HepG2 (cell line): Measurements from ENCODE around the gene UCKL1. TPM values are rescaled to one million over a fixed set of nuclear protein-coding genes. Genes with fewer than 3 reads are reported as not detected.

Source experiments
- AGO2 ChIP-seq: fragments of 200-400 bp; formaldehyde crosslinking; optimal IDR thresholded peaks from 2 replicates; pipeline ENCODE3; 2017; ENCODE audit warnings: mild to moderate bottlenecking, low read depth, low read length, moderate library complexity
- GLI4 ChIP-seq: sonication (generic); formaldehyde crosslinking; IDR thresholded peaks from 2 replicates; pipeline ENCODE4 v1.5.1; 2020; ENCODE audit warnings: missing genetic modification reagents, mild to moderate bottlenecking, moderate library complexity, borderline replicate concordance
- POLR2A ChIP-seq, 2 experiments: IDR thresholded peaks; 2 replicates each; pipeline ENCODE4 v1.6.1; 2011; ENCODE audit warnings: low read depth in 2 of 2, low read length in 2 of 2, mild to moderate bottlenecking in 1 of 2, moderate library complexity in 1 of 2; ENCODE audit not compliant: insufficient read depth in 1 of 2
- ZHX2 ChIP-seq, 2 experiments: sonication (generic) in 1 of 2; formaldehyde crosslinking in 1 of 2; IDR thresholded peaks; 2 replicates each; pipeline versions ENCODE4 v1.6.1 to v1.9.0; 2014 to 2022; ENCODE audit warnings: antibody characterized with exemption in 1 of 2, borderline replicate concordance in 1 of 2, inconsistent platforms in 1 of 2, low read depth in 1 of 2, missing genetic modification reagents in 1 of 2
- ZNF687 ChIP-seq: sonication (generic); formaldehyde crosslinking; IDR thresholded peaks from 2 replicates; pipeline ENCODE4 v1.5.1; 2020; ENCODE audit warnings: mild to moderate bottlenecking, missing genetic modification reagents, moderate library complexity
- ZNF761 ChIP-seq: sonication (generic); formaldehyde crosslinking; conservative IDR thresholded peaks from 2 replicates; pipeline ENCODE4 v1.4.0; 2020; ENCODE audit warnings: mild to moderate bottlenecking, missing genetic modification reagents
- polyA plus RNA-seq, 8 experiments: library from polyadenylated mRNA; depleted of rRNA in 3 of 8; stranded (reverse) in 7 of 8; unstranded in 1 of 8; fragments of >200 nt; fragmentation: Illumina TruSeq in 4 of 8; extraction: Trizol in 4 of 8; gene quantifications; 2 replicates each; pipeline versions ENCODE4 v1.2.1 to v1.2.3, GENCODE V29; 2011 to 2016; ENCODE audit warnings: low read depth in 4 of 8, missing spikeins in 1 of 8, mixed read lengths in 1 of 8; ENCODE audit not compliant: insufficient read depth in 1 of 8
- total RNA-seq, 5 experiments: library from RNA; depleted of rRNA; stranded (reverse); fragments of >200 nt; fragmentation: Illumina TruSeq; extraction: Trizol; gene quantifications; 2 replicates each; pipeline ENCODE4 v1.2.3, GENCODE V29; 2016; ENCODE audit warnings: low read depth in 1 of 5

Gene UCKL1
- total and polyA plus RNA-seq, 2 of the 13 experiments (the other 11 are each of a cell fraction or from before 2014, with no cell fraction given) = 50.2 to 126 TPM

- TF ChIP-seq ZNF687 = peak; percentile 35; the same call in 1 of the 2 replicates
- peak; percentile 69 for TF ChIP-seq AGO2
- no peak for TF ChIP-seq GLI4 (CRISPR knock-in tag)
- no peak for TF ChIP-seq ZNF761 (CRISPR knock-in tag)
- no peak for TF ChIP-seq ZHX2 (IDR thresholded peaks at IDR 0.05; ENCODE audit: low read depth)
- no peak for TF ChIP-seq ZHX2 (CRISPR knock-in tag; IDR thresholded peaks at IDR 0.05; ENCODE audit: borderline replicate concordance)
- TF ChIP-seq POLR2A (IDR thresholded peaks at IDR 0.05; ENCODE audit: insufficient read depth in 1 of 2, low read depth in 2 of 2, low read length in 2 of 2) = 0 out of 4 replicates have a peak, but pooled peaks of 1 of the 2 experiments have one; percentile 6
These were observed 64.9 kb downstream of the UCKL1 start (continued) for GRCh38 chr20:63891061-63892002.
